ENCODE data around the gene FOXD2.
A peak's percentile ranks its signal among the peaks of the same experiment; 100 is the strongest.

FOXD2 gene

DNA sequence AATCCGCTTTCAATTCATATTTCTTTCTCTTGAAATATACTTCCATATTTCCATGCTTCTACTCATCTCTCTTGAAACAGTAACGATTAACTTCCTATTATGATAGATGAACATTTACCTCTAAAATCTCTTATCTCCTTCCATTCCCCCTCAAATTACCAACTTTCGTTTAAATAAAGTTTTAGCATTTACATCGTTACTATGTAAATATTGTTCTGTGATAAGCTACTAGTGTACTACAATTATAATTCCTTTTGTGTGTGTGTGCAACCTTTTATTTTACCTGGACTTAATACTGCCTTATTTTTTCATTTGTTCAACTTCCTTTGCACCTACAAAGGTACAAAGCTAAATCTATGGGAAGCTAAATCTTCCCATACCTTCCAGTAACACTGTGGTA lies 17.3 kb upstream of the FOXD2 start:
- TF ChIP-seq USF1 (IDR thresholded peaks at IDR 0.05) (no peak), EP300 (IDR thresholded peaks at IDR 0.05; ENCODE audit: borderline replicate concordance) (no peak), CEBPB (IDR thresholded peaks at IDR 0.05) (no peak), EGR1 (IDR thresholded peaks at IDR 0.05) (no peak), RAD21 (IDR thresholded peaks at IDR 0.05; ENCODE audit: low read depth) (no peak), CREB1 (IDR thresholded peaks at IDR 0.05; ENCODE audit: low read depth) (no peak), MAX (IDR thresholded peaks at IDR 0.05) (no peak), TEAD4 (IDR thresholded peaks at IDR 0.05) (no peak), FOXM1 (IDR thresholded peaks at IDR 0.05; ENCODE audit: borderline replicate concordance, low read depth) (no peak)
- TF ChIP-seq, protein P1, sequence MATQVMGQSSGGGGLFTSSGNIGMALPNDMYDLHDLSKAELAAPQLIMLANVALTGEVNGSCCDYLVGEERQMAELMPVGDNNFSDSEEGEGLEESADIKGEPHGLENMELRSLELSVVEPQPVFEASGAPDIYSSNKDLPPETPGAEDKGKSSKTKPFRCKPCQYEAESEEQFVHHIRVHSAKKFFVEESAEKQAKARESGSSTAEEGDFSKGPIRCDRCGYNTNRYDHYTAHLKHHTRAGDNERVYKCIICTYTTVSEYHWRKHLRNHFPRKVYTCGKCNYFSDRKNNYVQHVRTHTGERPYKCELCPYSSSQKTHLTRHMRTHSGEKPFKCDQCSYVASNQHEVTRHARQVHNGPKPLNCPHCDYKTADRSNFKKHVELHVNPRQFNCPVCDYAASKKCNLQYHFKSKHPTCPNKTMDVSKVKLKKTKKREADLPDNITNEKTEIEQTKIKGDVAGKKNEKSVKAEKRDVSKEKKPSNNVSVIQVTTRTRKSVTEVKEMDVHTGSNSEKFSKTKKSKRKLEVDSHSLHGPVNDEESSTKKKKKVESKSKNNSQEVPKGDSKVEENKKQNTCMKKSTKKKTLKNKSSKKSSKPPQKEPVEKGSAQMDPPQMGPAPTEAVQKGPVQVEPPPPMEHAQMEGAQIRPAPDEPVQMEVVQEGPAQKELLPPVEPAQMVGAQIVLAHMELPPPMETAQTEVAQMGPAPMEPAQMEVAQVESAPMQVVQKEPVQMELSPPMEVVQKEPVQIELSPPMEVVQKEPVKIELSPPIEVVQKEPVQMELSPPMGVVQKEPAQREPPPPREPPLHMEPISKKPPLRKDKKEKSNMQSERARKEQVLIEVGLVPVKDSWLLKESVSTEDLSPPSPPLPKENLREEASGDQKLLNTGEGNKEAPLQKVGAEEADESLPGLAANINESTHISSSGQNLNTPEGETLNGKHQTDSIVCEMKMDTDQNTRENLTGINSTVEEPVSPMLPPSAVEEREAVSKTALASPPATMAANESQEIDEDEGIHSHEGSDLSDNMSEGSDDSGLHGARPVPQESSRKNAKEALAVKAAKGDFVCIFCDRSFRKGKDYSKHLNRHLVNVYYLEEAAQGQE (IDR thresholded peaks at IDR 0.05; ENCODE audit: low read depth) = no peak

DNA sequence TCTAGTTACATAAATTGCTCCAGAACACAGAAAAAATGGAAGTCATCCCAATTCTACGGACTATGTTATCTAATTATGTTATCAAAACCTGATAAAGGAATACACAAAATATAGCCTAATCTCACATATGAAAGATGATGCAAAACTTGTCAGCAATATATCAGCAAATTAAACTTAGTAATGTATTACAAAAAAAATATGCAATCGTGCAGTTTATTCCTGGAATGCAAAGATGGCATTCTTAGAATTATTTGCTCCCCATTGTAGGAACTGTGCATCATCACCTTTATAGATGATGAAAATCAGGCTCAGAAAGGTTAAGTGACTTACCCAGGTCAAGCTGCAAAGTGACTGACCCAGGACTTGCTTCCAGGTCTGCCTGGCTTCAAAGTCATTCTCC lies 14.0 kb upstream of the FOXD2 start:
- TF ChIP-seq CREB1 (IDR thresholded peaks at IDR 0.05; ENCODE audit: low read depth) (no peak), RAD21 (IDR thresholded peaks at IDR 0.05; ENCODE audit: low read depth) (no peak)

- TF ChIP-seq RAD21 (IDR thresholded peaks at IDR 0.05; ENCODE audit: low read depth) (peak; percentile 59), TEAD4 (IDR thresholded peaks at IDR 0.05) (no peak), CEBPB (IDR thresholded peaks at IDR 0.05) (no peak), TCF12 (IDR thresholded peaks at IDR 0.05; ENCODE audit: low read depth) (no peak)
Observed at GRCh38 chr1:47424336-47424982, 13.4 kb upstream of the FOXD2 start.

DNA sequence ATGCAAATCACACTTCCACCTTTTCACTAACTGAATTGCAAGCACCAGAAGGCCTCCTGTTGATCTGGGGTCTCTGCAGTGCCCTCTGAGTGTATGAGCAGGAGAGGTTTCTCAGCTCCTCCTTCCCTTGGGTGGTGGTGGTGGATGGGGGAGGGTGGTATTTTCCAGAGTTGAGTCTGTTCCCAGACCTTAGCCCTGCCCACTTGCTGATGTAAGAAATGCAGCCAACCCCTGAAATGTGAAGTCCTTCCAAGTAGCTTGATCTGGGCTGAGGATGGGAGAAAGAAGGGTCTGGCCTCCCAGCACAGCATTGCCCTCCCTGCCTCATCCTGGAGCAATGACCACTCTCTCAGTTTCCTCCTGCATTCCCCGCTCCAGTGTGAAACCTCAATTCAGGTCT lies 6.3 kb upstream of the FOXD2 start:
- TF ChIP-seq MAX (IDR thresholded peaks at IDR 0.05) = no peak
- no peak for TF ChIP-seq EGR1 (IDR thresholded peaks at IDR 0.05)
- TF ChIP-seq USF1 (IDR thresholded peaks at IDR 0.05) = no peak
- no peak for TF ChIP-seq EP300 (IDR thresholded peaks at IDR 0.05; ENCODE audit: borderline replicate concordance)
- TF ChIP-seq NFIC (IDR thresholded peaks at IDR 0.05) = no peak

DNA sequence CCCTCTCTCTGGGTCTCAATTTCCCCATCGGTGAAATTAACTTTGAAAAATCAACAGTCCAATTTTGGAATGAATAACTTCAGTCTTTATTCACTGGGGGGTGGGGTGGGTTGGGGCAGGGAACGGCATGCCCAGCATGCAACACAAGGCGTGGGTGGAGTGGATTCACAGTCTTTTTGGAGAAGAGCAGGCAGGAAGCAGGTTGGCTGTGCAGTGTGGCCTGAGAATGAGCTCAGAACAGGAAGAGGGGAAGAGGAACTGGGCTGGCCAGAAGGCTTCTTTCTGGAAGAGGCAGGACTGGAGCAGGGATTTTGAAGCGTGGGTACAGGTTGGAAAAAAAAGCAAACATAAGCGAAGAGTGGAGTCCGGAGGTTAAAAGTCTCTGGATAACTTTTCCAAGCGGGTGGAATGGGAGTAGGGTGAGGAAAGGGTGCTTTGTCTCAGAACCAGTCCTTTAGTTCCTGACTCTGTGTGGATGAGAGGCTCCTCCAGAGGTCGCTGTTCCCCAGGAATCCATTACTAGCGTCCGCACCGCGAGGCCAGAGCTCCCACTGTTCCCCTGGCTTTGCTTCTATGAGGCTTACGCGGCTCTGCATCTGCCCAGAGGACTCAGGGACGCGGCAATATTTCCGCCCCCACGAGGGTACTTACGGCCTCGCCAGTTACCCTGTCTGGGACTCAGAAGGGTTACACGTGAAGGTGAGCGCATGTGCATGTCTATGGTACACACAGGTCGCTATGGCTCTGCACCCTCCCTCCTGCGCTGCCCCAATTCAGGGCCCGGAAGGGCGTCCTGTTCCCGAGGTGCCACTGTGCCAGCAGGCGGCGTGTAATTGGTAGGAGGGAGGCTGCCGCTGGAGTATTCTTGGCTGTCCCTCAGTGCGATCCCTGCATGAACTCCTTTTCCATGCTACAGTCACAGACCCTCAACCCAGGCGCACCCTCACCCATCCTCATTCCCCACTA lies 5.5 kb upstream of the FOXD2 start:
- TF ChIP-seq YY1 (IDR thresholded peaks at IDR 0.05; ENCODE audit: low read depth) (0 out of 2 replicates have a peak, but pooled peaks have one; percentile 16), MAX (IDR thresholded peaks at IDR 0.05) (no peak), CEBPB (IDR thresholded peaks at IDR 0.05) (no peak), EGR1 (IDR thresholded peaks at IDR 0.05) (no peak), ZBTB7A (IDR thresholded peaks at IDR 0.05; ENCODE audit: low read depth) (no peak), NFIC (IDR thresholded peaks at IDR 0.05) (no peak), CREB1 (IDR thresholded peaks at IDR 0.05; ENCODE audit: low read depth) (no peak), TAF1 (IDR thresholded peaks at IDR 0.05; ENCODE audit: low read depth) (no peak), TEAD4 (IDR thresholded peaks at IDR 0.05) (no peak), FOXM1 (IDR thresholded peaks at IDR 0.05; ENCODE audit: borderline replicate concordance, low read depth) (no peak), TCF12 (IDR thresholded peaks at IDR 0.05; ENCODE audit: low read depth) (no peak), EP300 (IDR thresholded peaks at IDR 0.05; ENCODE audit: borderline replicate concordance) (no peak), RAD21 (IDR thresholded peaks at IDR 0.05; ENCODE audit: low read depth) (peak; percentile 76)
- TF ChIP-seq, protein P1 (IDR thresholded peaks at IDR 0.05; ENCODE audit: low read depth) = no peak

- TF ChIP-seq NFIC (IDR thresholded peaks at IDR 0.05) = no peak
- no peak for TF ChIP-seq EP300 (IDR thresholded peaks at IDR 0.05; ENCODE audit: borderline replicate concordance)
- TF ChIP-seq YY1 (IDR thresholded peaks at IDR 0.05; ENCODE audit: low read depth) = no peak
Observed at GRCh38 chr1:47433037-47433421, 4.8 kb upstream of the FOXD2 start.
